ENCODE results near the gene CPT1C.

The CPT1C gene

GRCh38 chr19:49687566-49688316 is 3.2 kb upstream of the CPT1C start:
- no peak overlapping the region for H3K4me3 ChIP-seq (ENCODE audit: low read depth, low read length)
- TF ChIP-seq CTCF (IDR thresholded peaks at IDR 0.05; ENCODE audit: borderline replicate concordance, insufficient read depth, low read depth, low read length) = no peak

- TF ChIP-seq CTCF (IDR thresholded peaks at IDR 0.05; ENCODE audit: borderline replicate concordance, insufficient read depth, low read depth, low read length) = no peak
- no peak overlapping the region for H3K4me3 ChIP-seq (ENCODE audit: low read depth, low read length)
These were observed 2.3 kb upstream of the CPT1C start for GRCh38 chr19:49688531-49689132.

- H3K4me3 ChIP-seq (ENCODE audit: low read depth, low read length) = no peak within 1 kb of the TSS
- peak; percentile 36; the same call in 1 of the 2 replicates for TF ChIP-seq CTCF (IDR thresholded peaks at IDR 0.05; ENCODE audit: borderline replicate concordance, insufficient read depth, low read depth, low read length)
These were observed 1.5 kb upstream of the CPT1C start, which contains the start of gene ADM5 for GRCh38 chr19:49689133-49690078. TSS of gene ADM5 (plus strand) at chr19:49689594. CDS start at chr19:49689838, 244 bp downstream.

GRCh38 chr19:49690079-49690655 is 749 bp upstream of the CPT1C start:
- TF ChIP-seq CTCF (IDR thresholded peaks at IDR 0.05; ENCODE audit: borderline replicate concordance, insufficient read depth, low read depth, low read length) = no peak
- H3K4me3 ChIP-seq (ENCODE audit: low read depth, low read length) = no peak overlapping the region

- TF ChIP-seq CTCF (IDR thresholded peaks at IDR 0.05; ENCODE audit: borderline replicate concordance, insufficient read depth, low read depth, low read length) = no peak
- no peak overlapping the region for H3K4me3 ChIP-seq (ENCODE audit: low read depth, low read length)
These were observed 579 bp downstream of the CPT1C start for GRCh38 chr19:49691243-49692146.

- H3K4me3 ChIP-seq (ENCODE audit: low read depth, low read length) = no peak overlapping the region
- TF ChIP-seq CTCF (IDR thresholded peaks at IDR 0.05; ENCODE audit: borderline replicate concordance, insufficient read depth, low read depth, low read length) = no peak
These were observed 1.2 kb downstream of the CPT1C start for GRCh38 chr19:49692147-49692506.
